A673 (cell line): ENCODE data around the gene C20orf173.

Experiments used
- EZH2 ChIP-seq: fragments of 200-600 bp; sonication (generic); IDR thresholded peaks from 2 replicates; pipeline ENCODE4 v1.6.1; 2017; ENCODE audit warnings: borderline replicate concordance, low read depth, mild to moderate bottlenecking, mixed read lengths, antibody characterized with exemption, low read length; ENCODE audit not compliant: poor library complexity, severe bottlenecking
- TF ChIP-seq, protein P1 (sequence below): fragments of 300-800, 200-600 bp; sonication (generic); conservative IDR thresholded peaks from 2 replicates; pipeline ENCODE4 v1.5.1; 2017; ENCODE audit warnings: low read depth, mild to moderate bottlenecking, antibody characterized with exemption, low read length, moderate library complexity, mixed read lengths

DNA sequence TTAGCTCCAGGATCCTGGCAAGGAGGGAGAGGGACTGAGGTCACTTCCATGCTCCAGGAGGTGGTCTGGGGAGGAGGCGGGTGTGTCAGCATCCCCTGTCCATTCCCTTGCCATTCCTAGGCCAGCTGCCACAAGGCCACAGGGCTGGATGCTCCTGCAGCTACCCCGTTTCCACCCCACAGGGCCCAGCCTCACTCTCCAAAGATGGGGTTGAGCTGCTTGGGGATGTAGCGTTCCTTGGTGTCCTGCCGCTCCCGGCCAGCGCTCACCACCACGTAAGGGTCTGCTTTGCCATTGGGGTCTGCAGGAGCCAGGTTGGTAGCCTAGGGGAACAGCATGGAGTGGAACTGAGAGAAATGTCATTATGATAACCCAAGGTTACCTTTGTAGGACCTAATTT, 35.5 kb upstream of the C20orf173 start:
- TF ChIP-seq, protein P1, sequence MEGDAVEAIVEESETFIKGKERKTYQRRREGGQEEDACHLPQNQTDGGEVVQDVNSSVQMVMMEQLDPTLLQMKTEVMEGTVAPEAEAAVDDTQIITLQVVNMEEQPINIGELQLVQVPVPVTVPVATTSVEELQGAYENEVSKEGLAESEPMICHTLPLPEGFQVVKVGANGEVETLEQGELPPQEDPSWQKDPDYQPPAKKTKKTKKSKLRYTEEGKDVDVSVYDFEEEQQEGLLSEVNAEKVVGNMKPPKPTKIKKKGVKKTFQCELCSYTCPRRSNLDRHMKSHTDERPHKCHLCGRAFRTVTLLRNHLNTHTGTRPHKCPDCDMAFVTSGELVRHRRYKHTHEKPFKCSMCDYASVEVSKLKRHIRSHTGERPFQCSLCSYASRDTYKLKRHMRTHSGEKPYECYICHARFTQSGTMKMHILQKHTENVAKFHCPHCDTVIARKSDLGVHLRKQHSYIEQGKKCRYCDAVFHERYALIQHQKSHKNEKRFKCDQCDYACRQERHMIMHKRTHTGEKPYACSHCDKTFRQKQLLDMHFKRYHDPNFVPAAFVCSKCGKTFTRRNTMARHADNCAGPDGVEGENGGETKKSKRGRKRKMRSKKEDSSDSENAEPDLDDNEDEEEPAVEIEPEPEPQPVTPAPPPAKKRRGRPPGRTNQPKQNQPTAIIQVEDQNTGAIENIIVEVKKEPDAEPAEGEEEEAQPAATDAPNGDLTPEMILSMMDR, result no peak
- TF ChIP-seq EZH2, result no peak
